CD4-positive, alpha-beta T cell treated with Interleukin-10 for 1 hour (primary cell): ENCODE measurements around the gene SERINC4.
"Not testable (repeated sequence)": the region's sequence is repeated elsewhere in the genome, so short reads cannot be mapped to it uniquely, and the experiment has no call there.

ENCODE experiments used
- DNase-seq: peaks from one replicate; pipeline ENCODE4 v3.0.0-alpha.2; 2020

The SERINC4 gene

DNA sequence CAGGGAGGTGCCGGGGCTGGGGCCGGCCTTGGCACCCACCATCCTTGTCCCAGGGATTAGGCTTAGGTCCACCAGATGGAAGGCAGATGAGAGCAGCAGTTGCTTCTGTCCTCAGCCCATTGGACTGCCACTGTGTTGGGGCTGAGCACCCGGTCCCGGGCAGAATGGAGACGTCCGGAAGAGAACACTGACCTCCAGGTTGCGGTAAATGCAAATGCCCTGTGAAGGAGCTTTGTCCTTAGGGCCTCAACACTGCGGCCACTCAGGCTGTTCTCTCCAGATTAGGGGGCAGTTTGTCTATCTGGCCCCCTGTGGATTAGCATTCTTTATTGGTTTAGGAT, at the start of gene SERINC4:
Gene SERINC4 (minus strand): TSS at position 276 of the 341 bp plus-strand sequence. CDS start 234 bp downstream, at position 42.
- DNase-seq, result no peak

DNA sequence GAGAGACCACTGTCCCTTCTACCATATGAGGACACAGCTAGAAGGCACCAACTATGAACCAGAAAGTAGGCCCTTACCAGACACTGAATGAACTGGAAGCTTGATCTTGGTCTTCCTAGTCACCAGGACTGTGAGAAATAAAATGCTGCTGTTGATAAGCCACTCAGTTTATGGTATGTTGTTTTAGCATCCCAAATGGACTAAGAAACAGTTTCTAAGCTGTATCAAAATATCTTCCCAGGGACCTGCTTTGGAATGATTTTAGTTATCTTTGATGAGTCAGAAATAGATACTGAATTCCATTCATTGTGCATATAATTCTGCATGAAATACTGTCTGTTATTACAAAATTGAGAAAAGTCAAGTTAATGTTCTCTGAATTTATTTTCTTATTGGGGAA, 45.4 kb upstream of the SERINC4 start:
- no peak for DNase-seq

DNA sequence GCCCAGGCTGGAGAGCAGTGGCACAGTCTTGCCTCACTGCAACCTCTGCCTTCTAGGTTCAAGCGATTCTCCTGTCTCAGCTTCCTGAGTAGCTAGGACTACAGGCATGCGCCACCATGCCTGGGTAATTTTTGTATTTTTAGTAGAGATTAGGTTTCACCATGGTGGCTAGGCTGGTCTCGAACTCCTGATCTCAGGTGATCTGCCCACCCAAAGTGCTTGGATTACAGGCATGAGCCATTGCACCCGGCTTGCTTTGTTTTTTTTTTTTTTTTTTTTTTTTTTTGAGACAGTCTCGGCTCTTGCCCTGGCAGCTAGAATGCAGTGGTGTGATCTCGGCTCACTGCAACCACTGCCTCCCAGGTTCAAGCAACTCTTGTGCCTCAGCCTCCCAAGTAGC, 32.5 kb upstream of the SERINC4 start:
- not testable (repeated sequence) for DNase-seq

DNA sequence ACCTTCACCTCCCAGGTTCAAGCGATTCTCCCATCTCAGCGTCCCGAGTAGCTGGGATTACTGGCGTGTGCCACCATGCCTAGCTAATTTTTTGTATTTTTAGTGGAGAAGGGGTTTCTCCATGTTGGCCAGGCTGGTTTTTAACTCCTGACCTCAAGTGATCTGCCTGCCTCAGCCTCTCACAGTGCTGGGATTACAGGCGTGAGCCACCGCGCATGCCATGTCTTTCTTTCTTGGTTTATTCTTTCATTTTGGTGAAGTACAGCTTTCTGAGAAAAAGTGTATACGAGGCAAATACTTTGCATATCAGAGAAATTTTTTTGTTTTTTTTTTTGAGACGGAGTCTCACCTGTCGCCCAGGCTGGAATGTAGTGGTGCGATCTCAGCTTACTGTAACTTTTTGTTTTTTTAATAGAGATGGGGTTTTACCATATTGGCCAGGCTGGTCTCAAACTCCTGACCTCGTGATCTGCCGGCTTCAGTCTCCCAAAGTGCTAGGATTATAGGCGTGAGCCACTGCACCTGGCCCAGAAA, 31.6 kb upstream of the SERINC4 start:
- DNase-seq, result not testable (repeated sequence)

DNA sequence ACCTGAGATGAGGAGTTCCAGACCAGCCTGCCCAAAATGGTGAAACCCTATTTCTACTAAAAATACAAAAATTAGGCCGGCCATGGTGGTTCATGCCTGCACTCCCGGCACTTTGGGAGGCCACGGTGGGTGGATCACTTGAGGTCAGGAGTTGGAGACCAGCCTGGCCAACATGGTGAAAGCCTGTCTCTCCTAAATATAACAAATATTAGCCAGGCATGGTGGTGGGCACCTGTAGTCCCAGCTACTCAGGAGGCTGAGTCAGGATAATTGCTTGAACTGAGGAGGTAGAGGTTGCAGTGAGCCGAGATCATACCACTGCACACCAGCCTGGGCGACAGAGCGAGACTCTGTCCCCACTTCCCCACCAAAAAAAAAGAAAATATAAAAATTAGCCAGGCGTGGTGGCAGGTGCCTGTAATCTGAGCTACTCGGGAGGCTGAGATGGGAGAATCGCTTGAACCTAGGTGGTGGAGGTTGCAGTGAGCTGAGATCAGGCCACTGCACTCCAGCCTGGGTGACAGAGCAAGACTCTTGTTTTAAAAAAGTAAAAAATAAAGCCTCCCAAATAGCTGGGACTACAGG, 30.8 kb upstream of the SERINC4 start:
- not testable (repeated sequence) for DNase-seq

DNA sequence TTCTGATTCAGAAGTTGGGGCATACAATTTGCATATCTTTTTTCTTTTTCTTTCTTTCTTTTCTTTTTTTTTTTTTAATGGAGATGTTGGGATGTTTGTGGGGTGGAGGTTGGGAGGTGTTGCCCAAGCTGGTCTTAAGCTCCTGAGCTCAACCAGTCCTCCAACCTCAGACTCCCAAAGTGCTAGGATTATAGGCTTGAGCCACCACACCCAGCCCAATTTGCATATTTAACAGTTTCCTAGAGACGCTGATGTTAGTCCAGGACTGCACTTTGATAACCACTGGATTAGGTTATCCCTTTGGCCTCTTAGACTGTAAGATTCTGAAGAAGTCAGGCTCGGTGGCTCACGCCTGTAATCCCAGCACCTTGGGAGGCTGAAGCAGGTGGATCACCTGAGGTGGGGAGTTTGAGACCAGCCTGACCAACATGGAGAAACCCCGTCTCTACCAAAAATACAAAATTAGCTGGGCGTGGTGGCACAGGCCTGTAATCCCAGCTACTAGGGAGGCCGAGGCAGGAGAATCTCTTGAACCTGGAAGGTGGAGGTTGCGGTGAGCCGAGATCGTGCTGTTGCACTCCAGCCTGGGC, 30.0 kb upstream of the SERINC4 start:
- DNase-seq, result not testable (repeated sequence)

DNA sequence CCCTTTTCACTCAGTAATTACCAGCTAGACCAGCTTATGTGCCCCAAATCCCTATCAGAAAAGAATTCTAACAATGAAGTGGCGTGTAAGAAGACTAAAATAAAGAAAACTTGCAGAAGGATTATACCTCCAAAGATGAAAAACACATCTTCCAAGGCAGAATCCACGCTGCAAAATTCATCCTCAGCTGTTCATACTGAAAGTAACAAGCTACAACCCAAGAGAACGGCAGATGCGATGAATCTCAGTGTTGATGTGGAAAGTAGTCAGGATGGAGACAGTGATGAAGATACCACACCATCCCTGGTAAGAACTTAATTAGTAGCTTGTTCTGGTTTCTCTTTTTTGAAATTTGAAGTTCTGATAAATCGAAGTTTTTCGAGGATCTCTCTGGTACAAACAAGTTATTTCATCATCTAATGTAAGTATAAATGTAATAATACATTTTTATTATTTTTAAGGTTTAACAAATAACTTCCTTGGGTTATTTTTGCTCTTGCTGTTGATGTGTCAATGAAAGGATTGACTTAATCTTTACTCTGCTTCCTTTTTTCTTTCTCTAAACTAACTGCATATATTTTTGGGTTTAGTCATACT, 28.1 kb upstream of the SERINC4 start:
- DNase-seq, result peak; percentile 21

DNA sequence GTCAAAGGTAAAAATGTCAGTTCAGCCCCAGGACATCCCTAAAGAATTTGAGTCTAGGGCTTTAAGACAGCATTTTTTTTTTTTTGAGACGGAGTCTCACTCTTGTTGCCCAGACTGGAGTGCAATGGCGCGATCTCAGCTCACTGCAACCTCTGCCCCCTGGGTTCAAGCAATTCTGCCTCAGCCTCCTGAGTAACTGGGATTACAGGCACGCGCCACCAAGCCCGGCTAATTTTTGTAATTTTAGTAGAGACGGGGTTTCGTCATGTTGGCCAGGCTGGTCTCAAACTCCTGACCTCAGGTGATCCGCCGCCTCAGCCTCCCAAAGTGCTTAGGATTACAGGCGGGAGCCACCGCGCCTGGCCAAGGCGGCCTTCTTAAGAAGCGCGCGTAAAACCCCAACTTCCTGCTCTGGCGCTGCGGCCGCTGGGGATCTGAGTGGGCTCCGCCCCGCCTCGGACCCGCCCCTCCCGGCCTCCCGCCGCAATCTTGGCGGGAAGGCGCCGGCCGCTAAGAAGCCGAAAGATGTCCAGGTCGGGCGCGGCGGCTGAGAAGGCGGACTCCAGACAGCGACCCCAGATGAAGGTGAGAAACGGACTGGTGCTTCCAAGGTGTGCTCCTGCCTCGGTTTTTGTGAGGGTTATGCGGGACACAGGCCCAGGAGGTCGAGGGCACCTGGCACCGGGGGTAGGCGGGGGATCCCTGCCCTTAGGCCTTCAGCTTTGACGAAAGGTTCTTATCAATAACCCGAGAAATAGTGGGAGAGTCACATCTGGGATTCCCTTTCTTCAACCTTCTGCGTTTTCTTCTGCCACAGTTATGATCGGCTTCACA, 26.7 kb upstream of the SERINC4 start, which contains the start of gene WDR76:
Gene WDR76 (plus strand): TSS at position 495 of the 834 bp plus-strand sequence. CDS start 31 bp downstream, at position 526.
- peak; percentile 76 for DNase-seq

DNA sequence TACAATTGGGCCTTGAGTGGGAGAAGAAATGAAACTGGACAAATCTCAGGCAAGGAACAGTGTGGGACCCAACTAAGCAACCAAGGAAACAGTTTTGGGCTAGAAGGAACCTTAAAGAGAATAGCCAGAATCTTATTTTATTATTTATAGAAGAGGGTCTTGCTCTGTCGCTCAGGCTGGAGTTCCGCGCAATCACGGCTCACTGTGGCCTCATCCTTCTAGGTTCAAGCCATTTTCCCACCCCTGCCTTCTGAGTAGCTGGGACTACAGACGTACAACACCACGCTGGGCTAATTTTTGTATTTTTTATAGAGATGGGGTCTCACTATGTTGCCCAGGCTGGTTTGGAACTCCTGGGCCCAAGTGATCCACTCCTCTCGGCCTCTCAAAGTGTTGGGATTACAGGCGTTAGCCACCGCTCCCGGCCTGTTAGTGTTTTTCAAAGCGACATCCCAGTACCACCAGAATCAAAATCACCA, 26.0 kb upstream of the SERINC4 start:
- DNase-seq, result no peak

DNA sequence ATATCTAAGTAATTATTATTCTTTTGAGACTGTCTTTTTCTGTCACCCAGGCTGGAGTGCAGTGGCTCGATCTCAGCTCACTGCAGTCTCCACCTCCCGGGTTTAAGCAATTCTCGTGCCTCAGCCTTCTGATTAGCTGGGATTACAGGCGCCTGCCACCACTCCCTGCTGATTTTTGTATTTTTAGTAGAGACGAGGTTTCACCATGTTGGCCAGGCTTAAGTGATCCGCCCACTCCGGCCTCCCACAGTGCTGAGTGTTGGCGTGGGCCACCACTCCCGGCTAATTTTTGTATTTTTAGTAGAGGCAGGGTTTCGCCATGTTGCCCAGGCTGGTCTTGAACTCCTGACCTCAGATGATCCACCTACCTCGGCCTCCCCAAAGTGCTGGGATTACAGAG, 25.3 kb upstream of the SERINC4 start:
- not testable (repeated sequence) for DNase-seq

DNA sequence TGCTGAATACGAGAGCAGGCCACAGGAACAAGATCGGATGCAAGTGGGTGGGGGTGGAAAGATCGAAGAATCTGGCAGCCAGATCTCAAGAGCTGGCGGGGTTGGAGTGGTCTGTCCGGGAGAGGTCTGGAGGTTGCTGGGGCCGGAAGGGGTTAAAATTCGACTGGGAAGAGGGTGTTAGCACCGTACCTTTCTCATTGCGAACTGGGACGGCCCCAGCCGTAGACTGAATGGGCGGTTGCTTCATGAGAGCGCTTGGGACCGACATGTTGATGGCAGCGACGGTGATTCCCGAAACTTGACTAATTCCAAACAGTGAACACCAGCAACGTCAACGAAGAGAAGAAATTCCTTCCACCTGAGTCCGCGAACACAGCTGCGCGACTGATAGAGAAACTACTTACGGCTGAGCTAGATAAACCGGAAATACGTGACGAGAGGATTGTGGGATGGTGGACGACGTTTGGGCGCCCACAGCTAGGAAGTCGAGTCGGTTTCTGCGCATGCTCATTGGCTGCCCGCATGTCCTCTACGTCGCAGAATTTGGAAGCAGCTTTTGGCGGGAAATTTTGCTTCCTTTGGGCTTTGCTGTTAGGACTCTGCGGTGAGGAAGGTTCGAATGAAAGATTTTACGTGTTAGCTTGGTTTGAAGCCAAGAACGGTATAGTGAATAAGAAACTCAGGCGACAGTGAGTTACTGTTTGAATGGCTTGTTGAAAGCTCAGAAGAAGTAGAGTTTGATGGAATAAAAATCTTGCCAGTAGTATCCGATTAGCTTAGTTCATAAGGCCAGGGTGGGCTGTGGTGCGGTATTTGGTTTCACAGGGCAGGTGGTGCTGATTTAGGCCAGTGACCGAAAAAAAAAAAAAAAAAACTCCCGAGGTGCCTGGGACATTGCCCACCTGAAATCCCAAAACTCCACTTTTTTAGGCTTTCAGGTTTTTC, 24.6 kb upstream of the SERINC4 start, which contains the start of gene MFAP1:
Gene MFAP1 (minus strand): TSS at position 389 of the 945 bp plus-strand sequence. CDS start 121 bp downstream, at position 268.
- peak; percentile 95 for DNase-seq

DNA sequence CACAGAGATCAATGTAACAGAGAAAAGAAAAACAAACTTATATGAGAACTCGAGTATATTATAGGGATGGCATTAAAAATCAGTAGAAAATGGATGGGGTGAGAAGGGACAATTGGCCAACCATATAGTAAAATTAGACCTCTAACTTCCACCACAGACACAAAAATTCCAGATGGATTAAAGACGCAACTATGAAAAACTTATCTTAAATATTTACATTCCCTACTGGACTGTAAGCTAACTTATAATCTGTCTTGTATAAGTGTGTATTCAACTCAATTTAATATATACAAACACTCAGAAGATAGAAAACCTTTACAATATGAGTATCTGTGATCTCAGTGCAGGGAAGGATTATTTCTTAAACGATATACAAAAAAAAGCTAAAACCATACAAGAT, 21.5 kb upstream of the SERINC4 start:
- no peak for DNase-seq

DNA sequence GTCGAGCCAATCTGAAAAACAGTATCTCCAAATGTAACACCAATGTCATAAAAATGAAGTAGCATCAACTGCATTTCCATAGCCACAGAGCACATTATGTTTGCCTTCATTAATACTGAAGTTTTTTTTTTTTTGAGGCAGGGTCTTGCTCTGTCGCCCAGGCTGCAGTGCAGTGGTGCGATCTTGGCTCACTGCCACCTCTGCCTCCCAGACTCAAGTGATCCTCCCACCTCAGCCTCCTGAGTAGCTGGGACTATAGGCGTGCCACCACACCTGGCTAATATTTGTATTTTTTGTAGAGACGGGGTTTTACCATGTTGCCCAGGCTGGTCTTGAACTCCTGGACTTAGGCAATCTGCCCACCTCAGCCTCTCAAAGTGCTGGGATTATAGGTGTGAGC, 15.0 kb upstream of the SERINC4 start:
- DNase-seq, result not testable (repeated sequence)

DNA sequence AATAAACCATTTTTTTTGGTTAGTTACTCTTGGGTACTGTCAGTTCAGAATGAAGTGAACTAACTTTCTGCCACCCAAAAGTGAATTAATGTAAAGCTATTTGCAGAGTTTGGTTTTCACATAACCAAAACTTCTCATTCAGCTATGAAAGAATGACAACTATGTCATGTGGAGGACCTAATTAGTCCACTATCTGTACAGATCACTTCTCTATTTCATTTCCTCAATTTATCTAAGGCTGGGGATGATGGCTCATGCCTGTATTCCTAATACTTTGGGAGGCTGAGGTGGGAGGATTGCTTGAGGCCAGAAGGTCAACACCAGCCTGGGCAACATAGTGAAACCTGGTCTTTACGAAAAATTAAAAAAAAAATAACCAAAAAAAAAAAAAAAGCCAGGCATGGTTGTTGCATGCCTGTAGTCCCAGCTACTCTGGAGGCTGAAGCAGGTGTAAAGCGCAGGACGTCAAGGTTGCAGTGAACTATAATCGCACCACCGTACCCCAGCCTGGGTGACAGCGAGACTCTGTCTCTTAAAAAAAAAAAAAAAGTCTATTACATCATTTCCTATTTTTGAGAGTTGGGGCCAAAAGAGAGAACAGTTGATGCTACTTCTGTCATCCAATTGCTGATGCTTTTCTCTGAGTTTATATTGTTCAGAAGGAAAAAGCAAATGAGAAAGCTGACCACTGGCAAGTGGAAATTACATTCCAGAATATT, 9.1 kb upstream of the SERINC4 start:
- DNase-seq, result no peak

DNA sequence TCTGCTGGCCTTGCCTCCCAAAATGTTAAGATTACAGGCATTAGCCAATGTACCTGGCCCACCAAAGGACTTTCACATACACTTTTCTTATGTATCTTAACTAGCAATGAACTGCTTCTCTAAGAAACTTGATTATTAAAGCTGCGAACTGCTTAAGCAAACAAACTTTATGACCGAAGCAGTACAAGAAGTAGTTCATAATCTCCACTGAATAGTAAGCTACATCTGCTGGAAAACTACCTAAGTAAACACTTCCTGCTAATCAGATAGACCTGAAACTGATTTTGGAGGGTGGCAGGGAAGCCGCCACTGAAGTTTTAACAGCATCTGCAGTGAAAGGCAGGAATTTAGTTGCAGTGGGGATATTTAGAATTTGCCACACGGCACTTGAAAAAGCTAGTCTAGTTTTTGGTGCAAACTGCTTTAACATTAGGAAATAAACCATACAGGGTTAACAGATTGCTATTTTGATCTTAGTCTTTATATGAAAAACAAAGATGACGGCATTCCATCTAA, 8.5 kb upstream of the SERINC4 start:
- DNase-seq, result no peak

DNA sequence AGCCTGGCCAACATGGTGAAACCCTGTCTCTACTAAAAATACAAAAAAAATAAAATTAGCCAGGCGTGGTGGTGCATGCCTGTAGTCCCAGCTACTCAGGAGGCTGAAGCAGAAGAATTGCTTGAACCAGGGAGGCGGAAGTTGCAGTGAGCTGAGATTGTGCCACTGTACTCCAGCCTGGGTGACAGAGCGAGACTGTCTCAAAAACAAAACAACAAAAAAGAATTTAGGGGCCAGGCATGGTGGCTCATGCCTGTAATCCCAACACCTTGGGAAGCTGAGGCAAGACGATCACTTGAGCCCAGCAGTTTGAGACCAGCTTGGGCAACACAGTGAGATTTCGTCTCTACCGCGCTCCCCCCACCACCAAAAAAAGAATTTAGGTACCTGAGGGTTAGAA, 2.7 kb upstream of the SERINC4 start:
- DNase-seq, result not testable (repeated sequence)

DNA sequence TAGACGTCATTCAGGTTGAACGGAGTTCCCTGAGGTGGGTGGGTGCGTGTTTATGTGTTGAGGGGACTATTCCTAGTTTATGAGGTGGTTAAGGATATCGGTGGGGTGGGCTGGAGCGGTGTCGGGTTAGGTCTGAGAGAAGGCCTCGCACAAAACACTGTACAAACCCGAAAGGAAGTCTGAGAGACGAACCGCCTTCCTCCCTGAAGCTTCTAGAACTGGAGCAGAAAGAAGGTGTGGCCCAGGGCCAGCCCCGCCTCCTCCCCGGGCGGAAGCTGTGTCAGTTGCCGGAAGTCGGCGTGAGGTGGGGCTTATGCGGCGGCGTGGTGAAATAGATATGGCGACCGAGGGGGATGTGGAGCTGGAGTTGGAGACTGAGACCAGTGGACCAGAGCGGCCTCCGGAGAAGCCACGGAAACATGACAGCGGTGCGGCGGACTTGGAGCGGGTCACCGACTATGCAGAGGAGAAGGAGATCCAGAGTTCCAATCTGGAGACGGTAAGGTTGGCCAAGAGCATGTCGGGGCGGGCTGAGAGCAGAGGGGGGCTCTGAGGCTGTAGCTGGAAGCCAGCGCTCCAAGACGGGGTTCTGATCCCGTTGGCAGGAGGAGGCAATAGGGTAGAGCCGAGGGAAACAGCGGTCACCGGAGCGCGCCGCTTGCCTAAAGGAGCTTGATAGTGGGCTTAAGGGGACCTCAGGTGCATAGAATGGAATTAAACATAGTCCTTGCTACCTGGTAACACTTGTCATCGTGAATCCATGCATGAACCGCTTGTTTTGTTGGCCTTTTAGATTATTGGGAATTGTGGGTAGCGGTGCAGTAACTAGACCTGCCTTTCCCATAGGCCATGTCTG, 494 bp upstream of the SERINC4 start, which contains the start of gene HYPK:
Gene HYPK (plus strand): TSS at position 314 of the 856 bp plus-strand sequence. CDS start 24 bp downstream, at position 338.
- DNase-seq, result peak; percentile 95

DNA sequence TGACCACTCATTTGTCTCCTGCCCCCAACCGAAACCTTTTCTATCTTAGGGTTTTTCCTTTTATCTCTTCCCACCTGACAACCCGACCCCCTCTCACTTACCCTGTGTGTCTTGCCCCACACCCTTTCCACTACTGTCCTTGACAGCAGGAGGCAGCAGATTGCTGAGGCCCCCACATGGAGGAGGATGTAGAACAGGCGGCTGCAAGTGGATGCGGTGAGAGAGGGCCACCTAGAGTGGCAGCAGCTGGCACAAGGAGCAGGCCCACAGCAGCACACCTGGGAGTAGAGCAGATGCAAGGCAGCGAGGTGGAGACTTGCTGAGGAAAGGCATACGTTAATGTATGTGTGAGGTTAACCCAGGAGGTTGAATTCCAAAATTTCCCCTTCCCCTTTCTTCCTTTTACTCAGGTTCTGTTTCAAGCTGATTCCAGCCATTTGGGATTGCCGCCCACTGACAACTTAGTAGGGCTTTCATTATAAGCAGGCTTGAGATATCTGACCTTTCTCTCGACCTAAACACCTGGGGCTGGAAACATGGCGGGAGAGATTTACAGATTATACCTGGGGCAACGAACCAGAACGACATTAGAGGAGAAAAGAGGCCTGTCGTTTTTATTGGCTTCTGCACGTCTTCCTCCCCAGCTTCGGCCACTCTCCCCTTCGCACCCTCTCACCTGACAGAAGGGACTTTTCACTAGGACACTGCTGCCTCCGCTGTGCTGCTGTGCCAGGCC, 643 bp downstream of the SERINC4 start:
- DNase-seq, result no peak

DNA sequence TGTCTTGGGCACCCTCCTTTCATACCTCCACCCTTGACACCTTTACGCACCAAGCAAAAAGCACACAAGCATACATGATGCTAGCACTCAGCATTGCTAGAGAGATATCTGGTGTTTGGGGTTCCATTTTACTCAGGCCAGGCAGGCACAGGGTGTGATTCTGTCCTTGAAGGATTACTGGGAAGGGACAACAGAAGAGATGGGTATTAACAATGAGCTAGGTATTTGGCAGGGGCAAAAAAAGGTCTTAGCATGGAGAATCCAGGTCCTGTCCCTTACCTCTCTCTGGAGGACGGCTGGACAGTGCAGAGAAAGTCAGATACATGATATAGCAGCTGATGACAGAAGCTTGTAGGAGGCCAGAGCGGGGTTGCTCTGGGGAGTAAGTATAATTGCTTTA, 3.5 kb downstream of the SERINC4 start:
- no peak for DNase-seq
